Measurements from ENCODE around the gene ZFAND2B.
A peak's percentile ranks its signal among the peaks of the same experiment; 100 is the strongest.

Gene ZFAND2B

GRCh38 chr2:219225350-219225749, 18.8 kb downstream of the ZFAND2B start:
- no peak for DNase-seq

DNA sequence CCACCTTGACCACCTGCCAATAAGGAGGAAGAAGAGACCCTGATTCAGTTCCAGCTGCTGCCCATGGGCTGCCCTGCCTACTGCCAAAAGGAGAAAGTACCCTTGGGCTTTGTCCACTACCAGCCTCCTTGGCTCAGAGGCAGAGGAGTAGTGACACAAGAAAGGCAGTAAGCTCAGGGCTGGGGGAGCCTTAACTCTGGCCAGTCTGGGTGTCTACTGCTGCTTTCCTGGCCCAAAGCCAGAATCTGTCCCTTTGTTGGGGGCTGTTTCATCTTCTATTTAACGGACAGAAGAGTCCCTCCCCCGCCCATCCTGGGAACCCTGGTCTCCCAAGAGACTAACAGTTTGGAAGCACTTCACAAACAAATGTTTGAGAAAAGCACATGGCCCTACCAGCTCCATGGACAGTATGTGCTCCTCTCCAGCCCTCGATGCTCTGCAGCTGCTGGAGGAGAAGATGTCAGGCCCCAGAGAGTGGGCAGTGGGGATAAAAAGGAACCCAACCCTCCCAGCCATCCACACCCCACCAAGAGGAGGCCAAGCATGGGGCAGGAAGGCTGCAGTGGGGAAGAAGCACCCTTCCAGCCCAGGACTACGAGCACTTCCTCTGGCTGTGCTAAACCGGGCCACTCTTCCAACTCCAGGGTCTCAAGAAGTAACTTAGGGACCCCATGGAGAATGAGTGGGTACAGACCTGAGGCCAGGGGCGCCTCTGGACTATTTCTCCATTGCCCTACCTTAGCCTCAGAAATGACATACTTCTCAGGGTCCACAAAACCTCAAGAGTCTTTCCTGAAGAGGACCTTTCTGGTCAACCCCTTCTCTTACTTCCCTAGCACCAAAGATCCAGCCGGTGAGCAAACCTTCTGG, 21.7 kb downstream of the ZFAND2B start:
- no peak for DNase-seq

DNA sequence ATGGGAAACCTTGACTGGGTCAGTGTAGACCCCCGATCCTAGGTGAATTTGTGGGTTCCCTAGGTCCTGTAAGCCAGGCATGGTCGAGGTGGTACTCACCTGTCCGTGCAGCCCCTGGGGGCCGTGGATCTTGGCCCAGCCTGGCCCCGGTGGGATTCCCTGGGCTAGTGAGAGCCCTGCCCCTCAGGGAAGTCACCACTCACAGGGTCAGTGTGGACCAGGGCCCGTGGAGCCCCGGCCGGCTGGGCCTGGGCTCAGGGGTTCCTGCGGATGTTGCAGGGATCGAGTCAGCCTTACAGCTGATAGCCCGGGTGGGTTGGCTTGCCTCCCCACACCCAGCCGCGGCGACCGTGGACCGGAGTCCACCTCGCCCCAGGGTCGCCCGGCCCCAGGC, 22.3 kb downstream of the ZFAND2B start:
- no peak for DNase-seq

DNA sequence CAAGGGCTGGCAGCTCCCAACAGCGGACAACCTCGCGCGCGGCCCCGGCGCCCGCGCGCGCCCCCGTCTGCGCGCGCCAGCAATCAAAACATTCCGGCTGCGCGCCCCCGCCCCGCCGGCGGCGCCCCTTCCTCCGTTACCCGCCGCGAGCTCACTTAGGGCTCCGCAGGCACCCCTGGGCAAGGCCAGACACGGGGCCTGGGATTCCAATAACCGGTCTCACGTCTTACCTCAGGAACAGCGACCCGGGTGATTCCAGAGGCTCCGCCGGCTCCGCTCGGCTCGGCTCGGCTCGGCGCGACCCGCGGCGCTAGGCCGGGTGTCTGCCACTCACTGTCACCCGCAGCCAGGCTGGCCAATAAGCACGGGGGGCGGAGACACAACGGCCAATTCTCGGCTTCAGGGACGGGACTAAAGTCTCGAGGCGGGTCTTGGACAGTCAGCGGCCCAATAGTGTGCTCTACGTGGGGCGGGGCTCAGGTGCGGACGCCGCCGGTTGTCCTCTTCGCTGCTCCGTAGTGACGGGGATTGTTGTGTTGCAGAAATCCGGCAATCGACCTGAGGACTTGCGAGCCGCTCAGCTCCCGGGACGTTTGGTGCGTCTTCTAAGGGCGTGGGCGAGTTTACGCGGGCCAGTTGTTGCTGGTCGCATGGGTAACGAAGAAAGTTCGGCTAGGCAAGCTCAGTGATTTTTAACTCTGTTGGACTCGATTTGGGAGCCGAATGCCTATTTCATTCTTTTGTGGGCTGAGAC, 22.9 kb downstream of the ZFAND2B start, which contains the start of the genes ANKZF1 and ATG9A:
Gene ANKZF1 (plus strand): TSS at position 502 of the 754 bp plus-strand sequence. CDS start 452 bp downstream, outside the sequence.
Gene ATG9A (minus strand): TSS at position 332 of the 754 bp plus-strand sequence. CDS start 1,612 bp downstream, outside the sequence.
- DNase-seq = peak; percentile 97 to 98

GRCh38 chr2:219230059-219230540, 23.5 kb downstream of the ZFAND2B start:
- peak in 1 of 2 donors; percentile 35 for DNase-seq

DNA sequence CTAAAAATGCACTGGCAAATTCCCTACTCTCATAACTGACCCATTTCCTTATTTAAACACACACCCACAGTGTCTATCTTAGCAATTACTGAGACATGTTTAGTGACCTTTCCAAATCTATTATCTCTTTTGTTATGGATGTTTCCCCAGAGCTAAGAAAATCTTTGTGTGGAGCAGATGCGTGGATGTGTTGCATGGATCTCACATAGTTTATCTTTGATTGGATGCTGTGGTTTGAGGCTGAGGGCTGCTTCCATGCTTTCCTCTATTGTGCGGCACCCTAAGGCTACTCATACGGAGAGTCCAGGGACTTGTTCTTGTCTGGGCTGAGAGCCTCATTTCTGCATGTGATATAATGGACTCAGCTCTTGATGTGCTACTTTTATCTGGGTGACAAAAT, 27.7 kb downstream of the ZFAND2B start:
- no peak for DNase-seq

DNA sequence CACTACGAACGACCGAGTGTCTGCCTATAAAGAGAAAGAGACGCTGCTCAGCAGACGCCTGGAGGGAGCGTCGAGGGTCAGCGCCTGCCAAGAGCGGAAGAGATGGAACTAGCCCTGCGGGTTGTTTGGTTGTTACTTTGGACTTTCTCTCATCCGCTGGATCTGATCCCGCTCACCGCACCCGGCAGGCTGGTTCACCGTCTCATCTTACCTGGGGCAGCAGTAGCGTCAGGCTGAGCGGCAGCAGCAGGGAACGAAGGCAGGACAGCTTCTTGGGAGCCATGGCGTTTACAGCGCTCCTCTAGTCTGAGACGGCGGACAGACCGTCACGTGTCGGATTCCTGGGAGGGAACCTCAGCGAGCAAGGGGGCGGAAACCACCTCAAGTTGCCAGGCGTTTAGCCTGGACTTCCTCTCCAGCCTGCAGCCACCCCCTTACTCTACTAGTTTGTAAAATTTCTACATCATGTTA, 36.7 kb downstream of the ZFAND2B start:
- no peak for DNase-seq

- no peak for DNase-seq
These were observed 38.2 kb downstream of the ZFAND2B start for GRCh38 chr2:219244789-219245147.

DNA sequence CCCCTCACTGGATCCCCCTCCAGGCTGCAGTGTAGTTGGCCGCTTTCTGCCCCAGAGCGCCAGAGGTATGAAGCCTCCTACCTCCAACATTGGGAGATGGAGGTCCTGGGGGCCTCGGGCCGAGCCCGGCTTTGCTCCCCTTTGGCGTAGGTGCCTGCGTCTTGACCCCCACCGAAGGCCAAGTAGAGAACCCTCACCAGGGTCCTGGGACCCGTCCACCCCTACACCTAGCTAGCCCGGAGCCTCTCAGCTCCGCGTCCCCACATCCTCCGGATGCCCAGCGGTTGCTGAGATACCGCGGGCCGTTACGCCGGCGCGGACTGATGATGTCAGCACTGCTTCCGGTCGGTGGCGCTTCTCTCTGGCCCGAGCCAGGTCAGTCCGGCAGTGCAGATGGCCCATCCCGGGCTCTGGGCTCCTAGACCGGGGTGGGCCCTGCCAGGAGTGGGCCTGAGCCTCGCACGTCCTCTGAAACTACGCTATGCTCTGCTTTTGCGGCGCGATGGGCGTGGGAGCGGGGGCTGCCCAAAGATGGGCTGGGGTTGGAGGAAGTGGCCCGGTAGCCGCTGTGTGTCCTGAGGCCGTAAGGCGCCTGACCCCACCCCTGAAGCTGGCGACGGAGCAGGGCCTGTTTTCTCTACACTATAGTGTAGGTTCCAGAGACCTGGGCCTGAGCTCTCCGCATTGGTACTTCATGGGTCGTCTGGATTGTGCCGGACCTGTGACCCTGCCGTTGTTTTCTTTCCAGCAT, 38.7 kb downstream of the ZFAND2B start, which contains the start of the genes GLB1L and STK16:
Gene GLB1L (minus strand): TSS at position 297 of the 751 bp plus-strand sequence. CDS start 1,871 bp downstream, outside the sequence.
Gene STK16 (plus strand): TSS at position 332 of the 751 bp plus-strand sequence. CDS start 521 bp downstream, outside the sequence.
- DNase-seq = peak; percentile 82 to 83

DNA sequence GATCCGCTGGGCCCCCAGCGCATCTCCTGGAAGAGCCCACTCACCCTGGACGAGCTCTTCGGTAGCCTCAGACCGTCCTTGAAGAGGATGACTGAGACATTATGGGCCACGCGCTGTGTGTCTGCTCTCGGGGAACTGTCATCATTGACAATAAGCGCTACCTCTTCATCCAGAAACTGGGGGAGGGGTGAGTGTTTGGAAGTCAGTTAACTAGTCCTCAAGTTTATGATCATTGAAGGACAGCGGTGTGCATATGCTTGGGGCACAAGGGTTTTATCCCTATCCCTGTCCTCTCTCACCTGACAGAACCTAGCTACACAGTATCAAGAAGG, 39.3 kb downstream of the ZFAND2B start:
- peak in 1 of 2 donors; percentile 30 for DNase-seq

- DNase-seq = no peak
These were observed 40.0 kb downstream of the ZFAND2B start for GRCh38 chr2:219246559-219246958.

GRCh38 chr2:219247678-219248642, 41.4 kb downstream of the ZFAND2B start:
- DNase-seq = peak; percentile 67 to 75

DNA sequence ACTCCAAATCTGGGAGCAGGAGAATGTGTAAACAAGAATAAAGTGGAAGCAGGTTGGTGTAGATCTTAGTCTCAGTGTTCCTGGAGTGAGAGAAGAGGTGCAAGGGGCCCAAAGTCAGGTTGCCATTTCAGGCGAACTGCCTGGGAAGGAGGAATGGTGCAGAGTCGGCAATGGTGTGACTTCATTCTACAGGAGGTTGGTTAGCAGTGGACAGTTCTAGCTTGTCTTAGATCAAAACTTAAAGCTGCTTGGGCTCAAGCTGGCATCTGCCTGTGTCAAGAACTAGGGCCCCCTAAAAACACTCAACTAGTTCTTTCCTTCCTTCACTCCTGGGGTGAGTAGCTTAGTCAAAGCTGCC, 42.2 kb downstream of the ZFAND2B start:
- no peak for DNase-seq

GRCh38 chr2:219249203-219249980, 42.8 kb downstream of the ZFAND2B start:
- peak; percentile 40 to 44 for DNase-seq

GRCh38 chr2:219250049-219250781, 43.6 kb downstream of the ZFAND2B start:
- no peak for DNase-seq

DNA sequence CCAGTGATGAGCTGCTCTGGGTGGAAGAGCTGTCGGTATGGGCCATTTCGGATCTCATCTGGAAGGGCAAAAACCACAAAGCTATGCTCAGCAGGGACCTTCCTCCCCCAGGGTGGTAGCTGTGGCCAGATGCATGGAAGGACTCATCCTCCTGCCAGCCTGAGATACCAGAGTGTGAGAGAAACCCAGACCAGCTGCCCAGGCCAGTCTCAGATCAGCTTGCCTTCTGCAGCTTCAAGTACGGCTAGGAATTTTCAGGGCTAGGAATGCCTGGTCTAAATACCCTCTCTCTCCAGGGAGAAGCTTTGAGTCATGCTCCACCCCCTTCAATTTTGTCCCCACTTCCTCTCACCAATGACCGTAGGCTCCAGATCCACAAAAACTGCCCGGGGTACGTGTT, 45.1 kb downstream of the ZFAND2B start:
- DNase-seq = no peak

GRCh38 chr2:219252084-219252483, 45.5 kb downstream of the ZFAND2B start:
- peak; percentile 41 to 46 for DNase-seq

GRCh38 chr2:219252570-219252899, 46.0 kb downstream of the ZFAND2B start:
- peak; percentile 41 to 49 for DNase-seq

DNA sequence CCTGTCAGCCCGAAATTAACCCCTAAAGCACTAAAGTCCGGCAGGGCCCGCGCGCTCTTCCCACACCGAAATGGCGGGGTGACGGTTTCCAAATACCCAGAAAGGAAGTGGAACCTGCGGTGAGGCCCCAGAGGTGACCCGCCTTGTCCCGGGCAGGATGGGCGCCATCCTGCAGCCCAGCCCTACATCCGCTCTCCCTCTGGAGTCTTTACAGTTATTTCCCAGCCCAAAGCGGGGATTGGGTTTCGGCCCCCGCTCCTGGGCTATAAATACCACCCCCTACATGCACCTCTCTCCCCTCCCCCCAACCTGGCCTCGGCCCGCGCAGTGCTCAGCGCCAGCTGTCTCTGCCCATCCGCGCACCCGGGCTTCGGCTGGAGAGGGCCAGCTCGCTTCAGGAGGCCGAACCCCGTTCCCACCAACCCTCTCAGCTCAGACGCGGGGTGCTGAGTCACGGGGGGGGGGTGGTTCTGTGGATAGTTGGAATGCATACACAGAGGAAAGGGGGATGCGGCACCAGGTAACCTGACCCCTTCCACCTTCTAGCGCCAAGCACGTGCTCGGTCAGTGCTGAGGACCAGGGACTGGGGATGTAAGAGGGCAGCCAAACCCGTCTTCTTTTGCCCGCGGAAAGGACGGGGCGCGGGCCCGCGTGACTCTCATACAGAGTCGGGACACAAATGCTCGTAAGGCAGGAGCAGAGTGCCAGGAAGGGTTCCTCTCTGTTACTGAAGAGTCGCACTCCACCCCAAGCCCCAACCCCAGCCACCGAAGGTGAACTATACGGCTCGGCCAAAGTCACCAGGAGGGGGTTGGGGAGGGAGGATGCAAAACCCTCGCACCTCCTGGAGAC, 46.5 kb downstream of the ZFAND2B start, which contains the start of gene TUBA4B:
Gene TUBA4B (plus strand): TSS at position 344 of the 853 bp plus-strand sequence. CDS start 165 bp downstream, at position 509.
- peak; percentile 46 to 47 for DNase-seq
